Measurements from ENCODE around the gene GPC5.

GPC5 gene

GRCh38 chr13:91482427-91482826 lies 84.0 kb downstream of the GPC5 start:
- no peak overlapping the region for H3K9ac ChIP-seq (ENCODE audit: low read length)
- no peaks in the 10 kb centered on the region for H3K27me3 ChIP-seq (ENCODE audit: low read length)
- no peaks in the 10 kb centered on the region for H3K79me2 ChIP-seq (ENCODE audit: insufficient read depth, low read length)
- no peaks in the 10 kb centered on the region for H4K20me1 ChIP-seq (ENCODE audit: low read depth, low read length)
- no peak overlapping the region for H3K4me3 ChIP-seq (ENCODE audit: insufficient read depth, low read length, poor library complexity, severe bottlenecking)
- no peaks in the 10 kb centered on the region for H3K9me3 ChIP-seq (ENCODE audit: insufficient read depth, low read length)
- H3F3A ChIP-seq (ENCODE audit: insufficient read depth): no peaks in the 10 kb centered on the region
- TF ChIP-seq EZH2phosphoT487 (conservative IDR thresholded peaks at IDR 0.05; ENCODE audit: low read length): no peak
- TF ChIP-seq CTCF (IDR thresholded peaks at IDR 0.05; ENCODE audit: insufficient read depth, low read length, poor library complexity, severe bottlenecking): no peak
- H2AFZ ChIP-seq (ENCODE audit: low read depth, low read length, severe bottlenecking): no peak overlapping the region
- H3K4me2 ChIP-seq (ENCODE audit: low read depth, low read length, poor library complexity, severe bottlenecking): no peak overlapping the region
- no peaks in the 10 kb centered on the region for H3K9me2 ChIP-seq (replicated peaks; ENCODE audit: insufficient read depth, low read length)
- no peaks in the 10 kb centered on the region for H3K36me3 ChIP-seq (ENCODE audit: low read length)
- no peak overlapping the region for H3K27ac ChIP-seq (ENCODE audit: low read depth, low read length)

GRCh38 chr13:91491980-91492379 lies 93.6 kb downstream of the GPC5 start:
- Histone ChIP-seq H3K27me3 (ENCODE audit: low read length) (no peaks in the 10 kb centered on the region), H3K9ac (ENCODE audit: low read length) (no peak overlapping the region), H3K27ac (ENCODE audit: low read depth, low read length) (no peak overlapping the region), H3K4me2 (ENCODE audit: low read depth, low read length, poor library complexity, severe bottlenecking) (no peak overlapping the region), H2AFZ (ENCODE audit: low read depth, low read length, severe bottlenecking) (no peak overlapping the region), H3K4me3 (ENCODE audit: insufficient read depth, low read length, poor library complexity, severe bottlenecking) (no peak overlapping the region), H4K20me1 (ENCODE audit: low read depth, low read length) (no peaks in the 10 kb centered on the region), H3K9me2 (replicated peaks; ENCODE audit: insufficient read depth, low read length) (no peaks in the 10 kb centered on the region), H3K36me3 (ENCODE audit: low read length) (no peaks in the 10 kb centered on the region), H3K9me3 (ENCODE audit: insufficient read depth, low read length) (no peaks in the 10 kb centered on the region), H3K79me2 (ENCODE audit: insufficient read depth, low read length) (no peaks in the 10 kb centered on the region), H3F3A (ENCODE audit: insufficient read depth) (no peaks in the 10 kb centered on the region)
- no peak for TF ChIP-seq CTCF (IDR thresholded peaks at IDR 0.05; ENCODE audit: insufficient read depth, low read length, poor library complexity, severe bottlenecking)
- TF ChIP-seq EZH2phosphoT487 (conservative IDR thresholded peaks at IDR 0.05; ENCODE audit: low read length): no peak

GRCh38 chr13:91493442-91493841 lies 95.0 kb downstream of the GPC5 start:
- TF ChIP-seq EZH2phosphoT487 (conservative IDR thresholded peaks at IDR 0.05; ENCODE audit: low read length) (no peak), CTCF (IDR thresholded peaks at IDR 0.05; ENCODE audit: insufficient read depth, low read length, poor library complexity, severe bottlenecking) (no peak)
- no peaks in the 10 kb centered on the region for H3K36me3 ChIP-seq (ENCODE audit: low read length)
- no peak overlapping the region for H3K9ac ChIP-seq (ENCODE audit: low read length)
- H2AFZ ChIP-seq (ENCODE audit: low read depth, low read length, severe bottlenecking): no peak overlapping the region
- H3K4me2 ChIP-seq (ENCODE audit: low read depth, low read length, poor library complexity, severe bottlenecking): no peak overlapping the region
- no peaks in the 10 kb centered on the region for H3F3A ChIP-seq (ENCODE audit: insufficient read depth)
- no peaks in the 10 kb centered on the region for H4K20me1 ChIP-seq (ENCODE audit: low read depth, low read length)
- no peaks in the 10 kb centered on the region for H3K9me3 ChIP-seq (ENCODE audit: insufficient read depth, low read length)
- no peak overlapping the region for H3K27ac ChIP-seq (ENCODE audit: low read depth, low read length)
- H3K4me3 ChIP-seq (ENCODE audit: insufficient read depth, low read length, poor library complexity, severe bottlenecking): no peak overlapping the region
- no peaks in the 10 kb centered on the region for H3K79me2 ChIP-seq (ENCODE audit: insufficient read depth, low read length)
- no peaks in the 10 kb centered on the region for H3K9me2 ChIP-seq (replicated peaks; ENCODE audit: insufficient read depth, low read length)
- H3K27me3 ChIP-seq (ENCODE audit: low read length): no peaks in the 10 kb centered on the region

Measured in SU-DHL-6 (cell line).